ENCODE measurements around the gene FOXD2.

Gene FOXD2

GRCh38 chr1:47417170-47418044 lies 20.4 kb upstream of the FOXD2 start:
- DNase-seq, result no peak

GRCh38 chr1:47418122-47418521 lies 19.7 kb upstream of the FOXD2 start:
- no peak for DNase-seq

GRCh38 chr1:47418681-47419325 lies 19.0 kb upstream of the FOXD2 start:
- no peak for DNase-seq

GRCh38 chr1:47420547-47420946 lies 17.3 kb upstream of the FOXD2 start:
- no peak for DNase-seq

GRCh38 chr1:47423872-47424271 lies 14.0 kb upstream of the FOXD2 start:
- no peak for DNase-seq

GRCh38 chr1:47424336-47424982 lies 13.4 kb upstream of the FOXD2 start:
- peak; percentile 24 for DNase-seq

- no peak for DNase-seq
Measured at GRCh38 chr1:47431534-47431933, 6.3 kb upstream of the FOXD2 start.

GRCh38 chr1:47432071-47433036 lies 5.5 kb upstream of the FOXD2 start:
- DNase-seq, result peak; percentile 45

- no peak for DNase-seq
Measured at GRCh38 chr1:47433037-47433421, 4.8 kb upstream of the FOXD2 start.

- no peak for DNase-seq
Measured at GRCh38 chr1:47433477-47434050, 4.3 kb upstream of the FOXD2 start.

GRCh38 chr1:47434051-47434842 lies 3.6 kb upstream of the FOXD2 start:
- DNase-seq, result no peak

GRCh38 chr1:47435506-47436303 lies 2.1 kb upstream of the FOXD2 start:
- DNase-seq, result no peak

- peak; percentile 40 for DNase-seq
Measured at GRCh38 chr1:47436304-47436978, 1.4 kb upstream of the FOXD2 start.

- DNase-seq, result peak; percentile 20
Measured at GRCh38 chr1:47436979-47437446, 831 bp upstream of the FOXD2 start.

GRCh38 chr1:47438165-47439016 lies 547 bp downstream of the FOXD2 start:
- DNase-seq, result no peak

GRCh38 chr1:47439017-47439818 lies 1.4 kb downstream of the FOXD2 start:
- no peak for DNase-seq

GRCh38 chr1:47439819-47440598 lies 2.2 kb downstream of the FOXD2 start:
- no peak for DNase-seq
